Measurements from ENCODE around the gene PEA15. TPM values are rescaled to one million over a fixed set of nuclear protein-coding genes. Genes with fewer than 3 reads are reported as not detected.

Gene PEA15
- total RNA-seq, 1 experiment from 2014 or later: 56.3 TPM

GRCh38 chr1:160196143-160196542 lies 9.0 kb upstream of the PEA15 start:
- no peak overlapping the region for H3K4me3 Mint-ChIP-seq
- ChIA-PET CTCF (interaction anchor here (0.6 to 2.4 kb wide), 5 partner anchors 15 to 56 kb away, joined by 3 to 13 read pairs (median 4); no protein-coding TSS in a partner anchor), POLR2A (interaction anchor here (1.2 kb wide), 1 partner anchor 13 kb away, joined by 3 read pairs; no protein-coding TSS in a partner anchor)
- no peak for TF ChIP-seq NFE2L1 (CRISPR knock-in tag; IDR thresholded peaks at IDR 0.05)
- no peak for TF ChIP-seq NFATC4 (CRISPR knock-in tag; IDR thresholded peaks at IDR 0.05)
- no peak for TF ChIP-seq TEAD1 (CRISPR knock-in tag; IDR thresholded peaks at IDR 0.05)
- TF ChIP-seq ZBTB21 (CRISPR knock-in tag; IDR thresholded peaks at IDR 0.05; ENCODE audit: borderline replicate concordance): no peak
- no peak for TF ChIP-seq IRF2 (CRISPR knock-in tag; IDR thresholded peaks at IDR 0.05; ENCODE audit: borderline replicate concordance, low read depth)
- no peak for DNase-seq (ENCODE audit: low spot score)
- no peaks in the 10 kb centered on the region; the same call in 1 of the 2 replicates for H3K4me1 Mint-ChIP-seq
- ATAC-seq: no peak
- no peaks in the 10 kb centered on the region for H3K9me3 Mint-ChIP-seq
- H3K27me3 Mint-ChIP-seq (ENCODE audit: low read depth): no peaks in the 10 kb centered on the region; the same call in 1 of the 2 replicates
- no peak overlapping the region for H3K27ac Mint-ChIP-seq
- H3K36me3 Mint-ChIP-seq: no peaks in the 10 kb centered on the region

GRCh38 chr1:160197231-160197630 lies 8.0 kb upstream of the PEA15 start:
- ATAC-seq: no peak
- Mint-ChIP-seq H3K27ac (no peak overlapping the region), H3K4me1 (no peaks in the 10 kb centered on the region), H3K9me3 (no peaks in the 10 kb centered on the region), H3K27me3 (ENCODE audit: low read depth) (no peaks in the 10 kb centered on the region; the same call in 1 of the 2 replicates), H3K36me3 (no peaks in the 10 kb centered on the region), H3K4me3 (no peak overlapping the region)
- ChIA-PET CTCF (interaction anchor here (1.1 to 2.9 kb wide), 2 partner anchors 35 to 55 kb away, joined by 5 to 11 read pairs; no protein-coding TSS in a partner anchor), POLR2A (no interaction called here)
- no peak for DNase-seq (ENCODE audit: low spot score)
- TF ChIP-seq GABPB1 (CRISPR knock-in tag; IDR thresholded peaks at IDR 0.05): no peak
- TF ChIP-seq SOX15 (CRISPR knock-in tag; IDR thresholded peaks at IDR 0.05): no peak
- TF ChIP-seq, protein P1, sequence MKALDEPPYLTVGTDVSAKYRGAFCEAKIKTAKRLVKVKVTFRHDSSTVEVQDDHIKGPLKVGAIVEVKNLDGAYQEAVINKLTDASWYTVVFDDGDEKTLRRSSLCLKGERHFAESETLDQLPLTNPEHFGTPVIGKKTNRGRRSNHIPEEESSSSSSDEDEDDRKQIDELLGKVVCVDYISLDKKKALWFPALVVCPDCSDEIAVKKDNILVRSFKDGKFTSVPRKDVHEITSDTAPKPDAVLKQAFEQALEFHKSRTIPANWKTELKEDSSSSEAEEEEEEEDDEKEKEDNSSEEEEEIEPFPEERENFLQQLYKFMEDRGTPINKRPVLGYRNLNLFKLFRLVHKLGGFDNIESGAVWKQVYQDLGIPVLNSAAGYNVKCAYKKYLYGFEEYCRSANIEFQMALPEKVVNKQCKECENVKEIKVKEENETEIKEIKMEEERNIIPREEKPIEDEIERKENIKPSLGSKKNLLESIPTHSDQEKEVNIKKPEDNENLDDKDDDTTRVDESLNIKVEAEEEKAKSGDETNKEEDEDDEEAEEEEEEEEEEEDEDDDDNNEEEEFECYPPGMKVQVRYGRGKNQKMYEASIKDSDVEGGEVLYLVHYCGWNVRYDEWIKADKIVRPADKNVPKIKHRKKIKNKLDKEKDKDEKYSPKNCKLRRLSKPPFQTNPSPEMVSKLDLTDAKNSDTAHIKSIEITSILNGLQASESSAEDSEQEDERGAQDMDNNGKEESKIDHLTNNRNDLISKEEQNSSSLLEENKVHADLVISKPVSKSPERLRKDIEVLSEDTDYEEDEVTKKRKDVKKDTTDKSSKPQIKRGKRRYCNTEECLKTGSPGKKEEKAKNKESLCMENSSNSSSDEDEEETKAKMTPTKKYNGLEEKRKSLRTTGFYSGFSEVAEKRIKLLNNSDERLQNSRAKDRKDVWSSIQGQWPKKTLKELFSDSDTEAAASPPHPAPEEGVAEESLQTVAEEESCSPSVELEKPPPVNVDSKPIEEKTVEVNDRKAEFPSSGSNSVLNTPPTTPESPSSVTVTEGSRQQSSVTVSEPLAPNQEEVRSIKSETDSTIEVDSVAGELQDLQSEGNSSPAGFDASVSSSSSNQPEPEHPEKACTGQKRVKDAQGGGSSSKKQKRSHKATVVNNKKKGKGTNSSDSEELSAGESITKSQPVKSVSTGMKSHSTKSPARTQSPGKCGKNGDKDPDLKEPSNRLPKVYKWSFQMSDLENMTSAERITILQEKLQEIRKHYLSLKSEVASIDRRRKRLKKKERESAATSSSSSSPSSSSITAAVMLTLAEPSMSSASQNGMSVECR (CRISPR knock-in tag; IDR thresholded peaks at IDR 0.05; ENCODE audit: borderline replicate concordance): no peak
- TF ChIP-seq IRF2 (CRISPR knock-in tag; IDR thresholded peaks at IDR 0.05; ENCODE audit: borderline replicate concordance, low read depth): no peak
- TF ChIP-seq, protein P2, sequence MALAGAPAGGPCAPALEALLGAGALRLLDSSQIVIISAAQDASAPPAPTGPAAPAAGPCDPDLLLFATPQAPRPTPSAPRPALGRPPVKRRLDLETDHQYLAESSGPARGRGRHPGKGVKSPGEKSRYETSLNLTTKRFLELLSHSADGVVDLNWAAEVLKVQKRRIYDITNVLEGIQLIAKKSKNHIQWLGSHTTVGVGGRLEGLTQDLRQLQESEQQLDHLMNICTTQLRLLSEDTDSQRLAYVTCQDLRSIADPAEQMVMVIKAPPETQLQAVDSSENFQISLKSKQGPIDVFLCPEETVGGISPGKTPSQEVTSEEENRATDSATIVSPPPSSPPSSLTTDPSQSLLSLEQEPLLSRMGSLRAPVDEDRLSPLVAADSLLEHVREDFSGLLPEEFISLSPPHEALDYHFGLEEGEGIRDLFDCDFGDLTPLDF (CRISPR knock-in tag; IDR thresholded peaks at IDR 0.05): no peak
- no peak for TF ChIP-seq NFATC4 (CRISPR knock-in tag; IDR thresholded peaks at IDR 0.05)
- no peak for TF ChIP-seq JAZF1 (CRISPR knock-in tag; IDR thresholded peaks at IDR 0.05)
- TF ChIP-seq HMGA2 (CRISPR knock-in tag; IDR thresholded peaks at IDR 0.05): no peak
- TF ChIP-seq, protein P3, sequence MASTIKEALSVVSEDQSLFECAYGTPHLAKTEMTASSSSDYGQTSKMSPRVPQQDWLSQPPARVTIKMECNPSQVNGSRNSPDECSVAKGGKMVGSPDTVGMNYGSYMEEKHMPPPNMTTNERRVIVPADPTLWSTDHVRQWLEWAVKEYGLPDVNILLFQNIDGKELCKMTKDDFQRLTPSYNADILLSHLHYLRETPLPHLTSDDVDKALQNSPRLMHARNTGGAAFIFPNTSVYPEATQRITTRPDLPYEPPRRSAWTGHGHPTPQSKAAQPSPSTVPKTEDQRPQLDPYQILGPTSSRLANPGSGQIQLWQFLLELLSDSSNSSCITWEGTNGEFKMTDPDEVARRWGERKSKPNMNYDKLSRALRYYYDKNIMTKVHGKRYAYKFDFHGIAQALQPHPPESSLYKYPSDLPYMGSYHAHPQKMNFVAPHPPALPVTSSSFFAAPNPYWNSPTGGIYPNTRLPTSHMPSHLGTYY (CRISPR knock-in tag; IDR thresholded peaks at IDR 0.05): no peak
- TF ChIP-seq NFE2L1 (CRISPR knock-in tag; IDR thresholded peaks at IDR 0.05): no peak
- TF ChIP-seq ZNF317 (CRISPR knock-in tag; IDR thresholded peaks at IDR 0.05; ENCODE audit: borderline replicate concordance, low read depth): no peak
- TF ChIP-seq, protein P4, sequence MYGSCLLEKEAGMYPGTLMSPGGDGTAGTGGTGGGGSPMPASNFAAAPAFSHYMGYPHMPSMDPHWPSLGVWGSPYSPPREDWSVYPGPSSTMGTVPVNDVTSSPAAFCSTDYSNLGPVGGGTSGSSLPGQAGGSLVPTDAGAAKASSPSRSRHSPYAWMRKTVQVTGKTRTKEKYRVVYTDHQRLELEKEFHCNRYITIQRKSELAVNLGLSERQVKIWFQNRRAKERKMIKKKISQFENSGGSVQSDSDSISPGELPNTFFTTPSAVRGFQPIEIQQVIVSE (CRISPR knock-in tag; IDR thresholded peaks at IDR 0.05; ENCODE audit: borderline replicate concordance): no peak
- no peak for TF ChIP-seq KAT7 (CRISPR knock-in tag; IDR thresholded peaks at IDR 0.05; ENCODE audit: borderline replicate concordance)
- no peak for TF ChIP-seq ZNF396 (CRISPR knock-in tag; IDR thresholded peaks at IDR 0.05; ENCODE audit: borderline replicate concordance)
- no peak for TF ChIP-seq MAX (CRISPR knock-in tag; IDR thresholded peaks at IDR 0.05)
- no peak for TF ChIP-seq FOXJ3 (CRISPR knock-in tag; IDR thresholded peaks at IDR 0.05; ENCODE audit: borderline replicate concordance)
- no peak for TF ChIP-seq CBFB (CRISPR knock-in tag; IDR thresholded peaks at IDR 0.05; ENCODE audit: low read depth)
- TF ChIP-seq ZNF232 (CRISPR knock-in tag; IDR thresholded peaks at IDR 0.05): no peak
- TF ChIP-seq, protein P5, sequence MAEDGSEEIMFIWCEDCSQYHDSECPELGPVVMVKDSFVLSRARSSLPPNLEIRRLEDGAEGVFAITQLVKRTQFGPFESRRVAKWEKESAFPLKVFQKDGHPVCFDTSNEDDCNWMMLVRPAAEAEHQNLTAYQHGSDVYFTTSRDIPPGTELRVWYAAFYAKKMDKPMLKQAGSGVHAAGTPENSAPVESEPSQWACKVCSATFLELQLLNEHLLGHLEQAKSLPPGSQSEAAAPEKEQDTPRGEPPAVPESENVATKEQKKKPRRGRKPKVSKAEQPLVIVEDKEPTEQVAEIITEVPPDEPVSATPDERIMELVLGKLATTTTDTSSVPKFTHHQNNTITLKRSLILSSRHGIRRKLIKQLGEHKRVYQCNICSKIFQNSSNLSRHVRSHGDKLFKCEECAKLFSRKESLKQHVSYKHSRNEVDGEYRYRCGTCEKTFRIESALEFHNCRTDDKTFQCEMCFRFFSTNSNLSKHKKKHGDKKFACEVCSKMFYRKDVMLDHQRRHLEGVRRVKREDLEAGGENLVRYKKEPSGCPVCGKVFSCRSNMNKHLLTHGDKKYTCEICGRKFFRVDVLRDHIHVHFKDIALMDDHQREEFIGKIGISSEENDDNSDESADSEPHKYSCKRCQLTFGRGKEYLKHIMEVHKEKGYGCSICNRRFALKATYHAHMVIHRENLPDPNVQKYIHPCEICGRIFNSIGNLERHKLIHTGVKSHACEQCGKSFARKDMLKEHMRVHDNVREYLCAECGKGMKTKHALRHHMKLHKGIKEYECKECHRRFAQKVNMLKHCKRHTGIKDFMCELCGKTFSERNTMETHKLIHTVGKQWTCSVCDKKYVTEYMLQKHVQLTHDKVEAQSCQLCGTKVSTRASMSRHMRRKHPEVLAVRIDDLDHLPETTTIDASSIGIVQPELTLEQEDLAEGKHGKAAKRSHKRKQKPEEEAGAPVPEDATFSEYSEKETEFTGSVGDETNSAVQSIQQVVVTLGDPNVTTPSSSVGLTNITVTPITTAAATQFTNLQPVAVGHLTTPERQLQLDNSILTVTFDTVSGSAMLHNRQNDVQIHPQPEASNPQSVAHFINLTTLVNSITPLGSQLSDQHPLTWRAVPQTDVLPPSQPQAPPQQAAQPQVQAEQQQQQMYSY (CRISPR knock-in tag; IDR thresholded peaks at IDR 0.05): no peak
